Parathyroid adenoma (tissue), 2 donors: Measurements from ENCODE around the gene BORCS5.

Experiments used
- H2AFZ ChIP-seq: fragments of 300-600 bp; sonication (generic); one replicate; pipeline ENCODE4 v1.7.0; 2017; ENCODE audit warnings: antibody characterized with exemption, mild to moderate bottlenecking
- H3K27ac ChIP-seq: fragments of 300-600 bp; sonication (generic); one replicate; pipeline ENCODE4 v1.7.0; 2017
- H3K27me3 ChIP-seq: fragments of 300-600 bp; sonication (generic); one replicate; pipeline ENCODE4 v1.7.0; 2017; ENCODE audit warnings: low read length; ENCODE audit not compliant: control insufficient read depth, insufficient read depth
- H3K36me3 ChIP-seq: fragments of 300-600 bp; sonication (generic); one replicate; pipeline ENCODE4 v1.7.0; 2017; ENCODE audit warnings: low read length; ENCODE audit not compliant: control insufficient read depth, insufficient read depth
- H3K4me1 ChIP-seq: fragments of 300-600 bp; sonication (generic); one replicate; pipeline ENCODE4 v1.7.0; 2017; ENCODE audit warnings: control low read depth
- H3K4me2 ChIP-seq: fragments of 300-600 bp; sonication (generic); one replicate; pipeline ENCODE4 v1.7.0; 2017; ENCODE audit warnings: low read length
- H3K4me3 ChIP-seq: fragments of 300-600 bp; sonication (generic); one replicate; pipeline ENCODE4 v1.7.0; 2017; ENCODE audit warnings: low read depth, low read length
- H3K79me2 ChIP-seq: fragments of 300-600 bp; sonication (generic); one replicate; pipeline ENCODE4 v1.7.0; 2017; ENCODE audit warnings: control low read depth
- H3K9ac ChIP-seq: fragments of 300-600 bp; sonication (generic); one replicate; pipeline ENCODE4 v1.7.0; 2017; ENCODE audit warnings: mild to moderate bottlenecking
- H3K9me3 ChIP-seq: fragments of 300-600 bp; sonication (generic); one replicate; pipeline ENCODE4 v1.7.0; 2017; ENCODE audit warnings: low read length; ENCODE audit not compliant: control insufficient read depth
- CTCF ChIP-seq: fragments of 300-600 bp; sonication (generic); IDR thresholded peaks from one replicate; pipeline ENCODE4 v1.7.0; 2017; ENCODE audit warnings: antibody characterized with exemption, mild to moderate bottlenecking
- donor health status: primary hyperparathyroidism.

Gene BORCS5

GRCh38 chr12:12403264-12404248 lies 46.7 kb downstream of the BORCS5 start:
- Histone ChIP-seq H3K4me3 (no peak overlapping the region), H2AFZ (no peak overlapping the region), H3K4me2 (peak overlapping the region; percentile 20), H3K4me1 (peaks cover 19% of the 10 kb centered on the region), H3K9ac (no peak overlapping the region), H3K79me2 (peaks cover 7% of the 10 kb centered on the region), H3K9me3 (no peaks in the 10 kb centered on the region), H3K36me3 (no peaks in the 10 kb centered on the region), H3K27me3 (no peaks in the 10 kb centered on the region), H3K27ac (peak overlapping the region; percentile 12)
- TF ChIP-seq CTCF, result no peak

- H3K27ac ChIP-seq, result peak overlapping the region; percentile 12
- no peaks in the 10 kb centered on the region for H3K36me3 ChIP-seq
- H3K4me2 ChIP-seq, result no peak overlapping the region
- peaks cover 19% of the 10 kb centered on the region for H3K4me1 ChIP-seq
- no peak for TF ChIP-seq CTCF
- no peak overlapping the region for H3K4me3 ChIP-seq
- H3K27me3 ChIP-seq, result no peaks in the 10 kb centered on the region
- H3K79me2 ChIP-seq, result peaks cover 7% of the 10 kb centered on the region
- no peak overlapping the region for H3K9ac ChIP-seq
- H3K9me3 ChIP-seq, result no peaks in the 10 kb centered on the region
- no peak overlapping the region for H2AFZ ChIP-seq
Measured at GRCh38 chr12:12404297-12404696, 47.4 kb downstream of the BORCS5 start.

GRCh38 chr12:12405882-12406281 lies 49.0 kb downstream of the BORCS5 start:
- Histone ChIP-seq H3K9ac (no peak overlapping the region), H3K4me1 (peaks cover 19% of the 10 kb centered on the region), H2AFZ (peak overlapping the region; percentile 15), H3K36me3 (no peaks in the 10 kb centered on the region), H3K4me3 (no peak overlapping the region), H3K27ac (peak overlapping the region; percentile 16), H3K4me2 (no peak overlapping the region), H3K79me2 (peaks cover 7% of the 10 kb centered on the region), H3K27me3 (no peaks in the 10 kb centered on the region), H3K9me3 (no peaks in the 10 kb centered on the region)
- TF ChIP-seq CTCF, result no peak

- Histone ChIP-seq H3K4me2 (no peak overlapping the region), H3K4me1 (peaks cover 19% of the 10 kb centered on the region), H3K9me3 (no peaks in the 10 kb centered on the region)
Measured at GRCh38 chr12:12406762-12407161, 49.9 kb downstream of the BORCS5 start.

More at GRCh38 chr12:12406762-12407161, 49.9 kb downstream of the BORCS5 start:
- Histone ChIP-seq H3K27ac (no peak overlapping the region), H3K4me3 (no peak overlapping the region), H3K79me2 (peaks cover 7% of the 10 kb centered on the region), H3K27me3 (no peaks in the 10 kb centered on the region), H3K36me3 (no peaks in the 10 kb centered on the region), H3K9ac (no peak overlapping the region), H2AFZ (no peak overlapping the region)
- no peak for TF ChIP-seq CTCF
